GM21619 (cell line): ENCODE data around the gene STXBP3.
"Not testable (repeated sequence)": the region's sequence is repeated elsewhere in the genome, so short reads cannot be mapped to it uniquely, and the experiment has no call there.

ENCODE experiments used
- ATAC-seq: cut with Tn5 transposase; IDR thresholded peaks from one replicate; pipeline ENCODE4 v1.9.1; 2021; ENCODE audit not compliant: unreplicated experiment

STXBP3 gene

DNA sequence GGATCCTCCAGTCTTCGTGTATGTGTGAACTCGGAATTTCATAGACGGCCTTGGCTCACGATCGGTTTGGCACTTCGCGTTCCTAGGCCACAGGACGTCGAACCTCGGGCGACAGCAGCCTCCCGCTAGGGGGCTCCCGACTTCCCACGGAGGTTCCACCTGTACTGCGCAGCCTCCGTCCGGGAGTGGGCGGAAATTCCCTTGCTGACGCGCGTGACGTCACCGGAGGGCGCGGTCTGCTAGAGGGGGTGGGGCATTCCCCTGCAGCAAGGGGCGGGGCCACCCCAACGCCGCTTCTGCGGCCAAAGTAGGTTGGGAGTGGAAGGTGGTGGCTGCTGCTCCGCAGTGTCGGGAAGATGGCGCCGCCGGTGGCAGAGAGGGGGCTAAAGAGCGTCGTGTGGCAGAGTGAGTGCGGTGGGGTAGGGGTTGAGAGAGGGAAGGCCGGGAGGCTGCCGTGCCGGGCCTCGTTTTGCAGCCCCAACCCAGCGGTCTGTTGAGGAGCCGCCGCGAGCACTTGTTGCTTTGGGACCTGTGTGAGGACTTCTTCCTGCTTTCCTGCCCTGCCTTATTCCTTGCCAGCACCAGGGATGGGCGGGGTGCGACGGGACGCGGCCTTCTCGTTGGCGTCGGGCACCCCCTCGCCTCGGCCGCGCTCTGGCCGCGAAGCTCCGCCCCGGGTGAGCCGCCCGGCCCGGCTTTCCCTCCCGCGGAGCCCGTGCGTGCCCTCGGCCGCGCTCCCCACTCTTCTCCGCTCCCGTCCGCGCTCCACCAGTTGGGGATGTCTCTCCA is at the start of gene STXBP3:
STXBP3 (plus strand) TSS at position 293 of the 789 bp plus-strand sequence; CDS start at position 357, 64 bp downstream.
- peak; percentile 88 for ATAC-seq

DNA sequence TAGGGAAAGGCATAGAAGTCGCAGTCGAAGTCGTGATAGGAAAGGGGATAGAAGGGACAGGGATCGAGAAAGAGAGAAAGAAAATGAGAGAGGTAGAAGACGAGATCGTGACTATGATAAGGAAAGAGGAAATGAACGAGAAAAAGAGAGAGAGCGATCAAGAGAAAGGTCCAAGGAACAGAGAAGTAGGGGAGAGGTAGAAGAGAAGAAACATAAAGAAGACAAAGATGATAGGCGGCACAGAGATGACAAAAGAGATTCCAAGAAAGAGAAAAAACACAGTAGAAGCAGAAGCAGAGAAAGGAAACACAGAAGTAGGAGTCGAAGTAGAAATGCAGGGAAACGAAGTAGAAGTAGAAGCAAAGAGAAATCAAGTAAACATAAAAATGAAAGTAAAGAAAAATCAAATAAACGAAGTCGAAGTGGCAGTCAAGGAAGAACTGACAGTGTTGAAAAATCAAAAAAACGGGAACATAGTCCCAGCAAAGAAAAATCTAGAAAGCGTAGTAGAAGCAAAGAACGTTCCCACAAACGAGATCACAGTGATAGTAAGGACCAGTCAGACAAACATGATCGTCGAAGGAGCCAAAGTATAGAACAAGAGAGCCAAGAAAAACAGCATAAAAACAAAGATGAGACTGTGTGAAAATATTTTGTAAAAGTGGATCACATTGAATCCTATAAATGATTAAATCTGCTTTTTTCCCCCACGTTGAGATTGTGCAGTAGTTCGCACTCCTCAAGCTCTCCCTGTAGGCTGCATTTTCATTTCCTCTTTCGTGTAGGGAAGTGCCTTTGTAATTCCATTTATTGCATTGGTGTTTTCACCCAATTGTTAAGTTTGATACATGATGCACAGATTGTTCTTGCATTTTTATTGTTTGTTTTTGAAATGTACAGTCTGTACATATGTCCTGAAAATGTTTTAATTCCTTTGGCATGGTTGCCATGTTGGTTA is 46.8 kb upstream of the STXBP3 start:
- ATAC-seq = no peak

DNA sequence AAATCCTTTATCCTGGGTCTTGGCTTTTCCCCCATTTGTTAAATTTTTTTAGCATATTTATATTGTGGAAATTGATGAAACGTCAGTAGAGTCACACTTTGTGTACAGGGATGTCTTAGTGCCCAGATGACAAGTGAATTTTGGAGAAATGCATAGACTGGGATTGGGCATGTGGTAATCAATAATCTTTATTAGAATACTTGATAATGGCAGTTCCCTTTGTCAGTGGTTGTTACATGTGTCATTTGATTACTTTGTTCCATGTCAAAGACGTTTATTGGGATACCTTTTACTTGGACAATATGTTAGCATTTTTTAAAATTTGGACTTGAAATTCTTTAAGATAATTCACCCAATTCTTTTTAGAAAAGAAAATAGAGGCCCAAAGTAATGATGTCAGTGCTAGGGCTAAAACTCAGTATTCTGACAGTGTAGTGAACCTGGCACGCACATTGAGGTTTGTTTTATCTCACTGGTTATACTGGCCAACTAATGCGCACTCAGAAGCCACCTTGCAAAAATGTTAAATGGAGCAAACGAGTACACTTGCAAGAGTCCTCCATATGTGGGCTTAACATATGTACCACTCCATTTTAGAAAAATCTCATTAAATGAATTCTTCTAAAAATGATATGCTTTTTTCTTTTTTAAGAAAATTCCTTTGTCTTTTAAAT is 45.2 kb upstream of the STXBP3 start:
- ATAC-seq = no peak

DNA sequence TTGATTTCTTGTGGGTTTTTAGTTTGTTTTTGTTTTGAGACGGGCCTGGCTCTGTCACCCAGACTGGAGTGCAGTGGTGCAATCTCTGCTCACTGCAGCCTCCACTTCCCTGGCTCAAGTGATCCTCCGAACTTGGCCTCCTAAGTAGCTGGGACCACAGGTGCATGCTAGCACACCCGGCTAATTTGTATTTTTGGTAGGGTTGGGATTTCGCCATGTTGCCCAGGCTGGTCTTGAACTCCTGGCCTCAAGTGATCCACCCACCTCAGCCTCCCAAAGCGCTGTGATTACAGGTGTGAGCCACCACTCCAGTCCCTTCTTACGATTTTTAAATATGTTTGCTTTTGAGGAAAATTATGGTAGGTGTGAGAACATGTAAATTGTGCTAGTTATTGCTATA is 44.4 kb upstream of the STXBP3 start:
- not testable (repeated sequence) for ATAC-seq

- no peak for ATAC-seq
These were observed 42.5 kb upstream of the STXBP3 start for GRCh38 chr1:108703939-108704338.

- no peak for ATAC-seq
These were observed 42.0 kb upstream of the STXBP3 start for GRCh38 chr1:108704496-108704895.

- ATAC-seq = no peak
These were observed 39.8 kb upstream of the STXBP3 start for GRCh38 chr1:108706643-108707042.

- ATAC-seq = no peak
These were observed 37.5 kb upstream of the STXBP3 start for GRCh38 chr1:108708691-108709660.

DNA sequence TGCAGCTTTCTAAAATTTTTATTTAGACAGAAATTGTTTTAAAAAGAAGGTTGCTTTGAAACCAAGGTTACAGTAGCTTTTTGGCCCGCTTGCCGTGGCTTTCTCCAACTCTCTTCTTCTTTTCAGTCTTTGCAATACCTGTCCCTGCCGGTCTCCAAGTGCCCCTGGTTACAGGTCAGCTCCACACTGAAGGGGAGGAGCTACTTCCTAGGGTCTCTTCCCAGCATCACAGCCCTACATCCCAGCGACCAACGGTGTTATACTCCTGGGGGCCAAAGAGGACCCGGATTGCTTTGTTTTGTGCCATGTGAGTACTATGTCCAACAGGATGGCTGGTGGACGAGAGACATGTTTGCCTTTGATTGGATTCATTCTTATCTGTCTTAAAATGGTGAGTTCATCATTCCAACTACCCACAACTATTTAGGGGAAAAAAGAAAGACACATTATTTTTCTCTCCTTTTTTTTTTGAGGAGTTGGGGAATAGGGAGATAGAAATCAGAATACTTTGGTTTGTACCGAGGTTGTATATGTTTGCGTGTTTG is 33.8 kb upstream of the STXBP3 start, which contains the start of gene FNDC7:
FNDC7 (plus strand) TSS at position 303 of the 545 bp plus-strand sequence; CDS start at position 329, 26 bp downstream.
- ATAC-seq = no peak

- ATAC-seq = no peak
These were observed 30.5 kb upstream of the STXBP3 start for GRCh38 chr1:108715932-108716331.

GRCh38 chr1:108716437-108717230 is 29.8 kb upstream of the STXBP3 start:
- no peak for ATAC-seq

DNA sequence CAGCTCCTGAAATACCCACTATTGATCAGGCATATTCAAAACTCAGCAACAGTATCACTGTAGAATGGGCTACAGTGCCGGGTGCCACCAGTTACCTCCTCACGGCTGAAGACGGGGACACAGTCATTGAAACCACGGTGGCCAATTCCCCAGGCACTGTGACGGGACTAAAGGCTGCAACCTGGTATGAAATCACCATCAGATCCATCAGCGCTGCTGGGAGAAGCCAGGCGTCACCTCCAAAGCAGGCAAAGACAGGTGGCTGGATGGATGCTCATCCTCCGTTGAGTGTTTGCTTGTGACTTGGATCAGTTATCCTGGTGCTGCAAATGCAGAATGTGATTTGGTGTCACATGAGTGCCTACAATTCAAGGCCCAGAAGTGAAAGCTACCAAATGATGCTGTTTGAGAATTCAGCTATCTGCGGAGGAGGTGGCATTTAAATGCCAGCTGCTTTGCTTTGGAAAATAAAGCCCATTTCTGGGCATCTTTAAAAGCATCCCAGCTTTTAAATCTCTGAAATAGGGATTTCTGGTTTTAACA is 28.6 kb upstream of the STXBP3 start:
- ATAC-seq = no peak

DNA sequence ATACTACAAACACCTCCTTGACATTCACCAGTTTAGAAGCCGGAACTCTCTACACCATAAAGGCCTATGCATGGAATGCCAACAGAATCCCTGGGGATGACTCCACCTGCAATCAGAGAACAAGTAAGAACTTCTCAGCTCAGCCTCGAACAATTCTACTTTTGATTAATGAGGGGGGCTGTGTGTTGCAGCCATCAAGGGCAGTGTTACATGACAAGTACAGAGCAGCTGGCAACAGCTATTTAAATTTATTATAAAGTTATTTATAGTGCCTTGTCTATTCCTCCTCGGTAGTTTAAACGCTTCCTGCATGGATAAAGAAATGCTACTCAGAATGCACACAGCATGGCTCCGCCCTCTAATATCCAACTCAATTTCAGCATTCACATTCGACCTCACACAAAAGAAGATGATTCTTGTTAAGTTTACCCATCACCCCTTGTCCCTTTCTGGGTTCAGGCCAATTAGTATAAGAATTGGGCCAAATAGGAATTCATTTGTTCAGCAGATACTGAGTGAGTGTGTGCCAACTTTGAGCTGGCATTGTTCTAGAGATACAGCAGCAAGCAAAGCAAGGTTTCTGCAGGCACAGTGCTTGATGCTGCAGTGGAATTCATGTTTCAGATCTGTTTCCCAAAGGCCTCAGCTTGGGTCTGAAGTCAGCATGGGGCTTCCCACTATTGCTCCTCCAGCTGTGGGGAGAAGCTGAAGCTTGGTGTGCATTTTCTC is 27.4 kb upstream of the STXBP3 start:
- no peak for ATAC-seq

GRCh38 chr1:108719656-108720435 is 26.6 kb upstream of the STXBP3 start:
- ATAC-seq = no peak

DNA sequence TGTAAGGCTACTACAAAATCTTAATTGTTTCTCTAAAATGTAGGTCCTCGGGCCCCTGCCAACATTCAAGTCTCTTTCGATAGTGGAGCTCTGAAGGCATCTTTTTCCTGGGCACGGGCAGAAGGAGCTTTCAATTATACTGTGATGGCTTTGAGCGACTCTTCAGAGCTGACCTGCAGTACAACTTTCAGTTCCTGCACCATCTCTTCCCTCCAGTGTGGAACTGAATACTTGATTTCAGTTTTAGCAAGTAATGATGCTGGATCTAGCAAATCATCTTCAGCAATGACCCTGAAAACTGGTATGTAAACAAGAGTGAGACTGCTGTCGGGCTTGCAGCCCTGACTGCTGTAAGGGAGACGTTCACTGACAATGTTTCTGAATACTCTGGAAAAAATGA is 24.2 kb upstream of the STXBP3 start:
- no peak for ATAC-seq

- no peak for ATAC-seq
These were observed 20.6 kb upstream of the STXBP3 start for GRCh38 chr1:108725906-108726305.

- ATAC-seq = no peak
These were observed 18.0 kb upstream of the STXBP3 start for GRCh38 chr1:108728327-108728923.
